Upper lobe of left lung (tissue), 4 donors: Measurements from ENCODE around the gene GRIK2.

Experiments used
- CTCF ChIP-seq, 6 experiments: fragments of 450-650 bp in 4 of 6; fragments of 200-600 bp in 2 of 6; sonication (generic) in 2 of 6; IDR thresholded peaks; one replicate each; pipeline ENCODE4 v1.5.1; 2016 to 2019; ENCODE audit warnings: antibody characterized with exemption in 6 of 6
- POLR2A ChIP-seq, 4 donors: fragments of 450-650 bp; IDR thresholded peaks; one replicate each; pipeline ENCODE4 v1.5.1; 2016 to 2017; ENCODE audit warnings: antibody characterized with exemption in 4 of 4, mild to moderate bottlenecking in 2 of 4
- POLR2AphosphoS5 ChIP-seq, 2 donors: sonication (generic); formaldehyde crosslinking; IDR thresholded peaks; one replicate each; pipeline ENCODE4 v1.5.1; 2017; ENCODE audit warnings: antibody characterized with exemption in 2 of 2

GRCh38 chr6:101887532-101887931 is 494.0 kb downstream of the GRIK2 start:
- TF ChIP-seq CTCF (IDR thresholded peaks at IDR 0.05) (no peak), POLR2A (IDR thresholded peaks at IDR 0.05) (no peak), POLR2AphosphoS5 (IDR thresholded peaks at IDR 0.05) (no peak)
